SHP77 (cell line): ENCODE data around the gene LMTK3.
"Not testable (repeated sequence)": the region's sequence is repeated elsewhere in the genome, so short reads cannot be mapped to it uniquely, and the experiment has no call there.

ENCODE experiments used
- DNase-seq, 2 experiments: peaks; one replicate each; lab custom pipeline; 2025; lab: John Stamatoyannopoulos, UW

Gene LMTK3

GRCh38 chr19:48538057-48538456 is 26.4 kb upstream of the LMTK3 start:
- not testable (repeated sequence) for DNase-seq

- DNase-seq: no peak
Observed at GRCh38 chr19:48537541-48537940, 25.9 kb upstream of the LMTK3 start.

- DNase-seq: no peak
Observed at GRCh38 chr19:48533770-48534169, 22.1 kb upstream of the LMTK3 start.

GRCh38 chr19:48530770-48531169 is 19.1 kb upstream of the LMTK3 start:
- DNase-seq: no peak

- no peak for DNase-seq
Observed at GRCh38 chr19:48530066-48530720, 18.6 kb upstream of the LMTK3 start.

GRCh38 chr19:48529156-48529555 is 17.5 kb upstream of the LMTK3 start:
- DNase-seq: no peak

- no peak for DNase-seq
Observed at GRCh38 chr19:48524732-48525131, 13.1 kb upstream of the LMTK3 start.

- DNase-seq: no peak
Observed at GRCh38 chr19:48524221-48524620, 12.6 kb upstream of the LMTK3 start.

- no peak for DNase-seq
Observed at GRCh38 chr19:48520134-48520533, 8.5 kb upstream of the LMTK3 start.

GRCh38 chr19:48519426-48519825 is 7.8 kb upstream of the LMTK3 start:
- DNase-seq: not testable (repeated sequence)

- no peak for DNase-seq
Observed at GRCh38 chr19:48518207-48518606, 6.6 kb upstream of the LMTK3 start.

- no peak for DNase-seq
Observed at GRCh38 chr19:48516536-48516935, 4.9 kb upstream of the LMTK3 start.

GRCh38 chr19:48514123-48514458 is 2.5 kb upstream of the LMTK3 start:
- no peak for DNase-seq

GRCh38 chr19:48513289-48514122 is 1.9 kb upstream of the LMTK3 start:
- peak; percentile 73 to 85 for DNase-seq

GRCh38 chr19:48512504-48513288 is 1.1 kb upstream of the LMTK3 start:
- DNase-seq: no peak

GRCh38 chr19:48511321-48511731 is 309 bp downstream of the LMTK3 start:
- no peak for DNase-seq

- DNase-seq: peak; percentile 54 to 66
Observed at GRCh38 chr19:48510421-48511268, 990 bp downstream of the LMTK3 start.

- DNase-seq: no peak
Observed at GRCh38 chr19:48509467-48510194, 2.0 kb downstream of the LMTK3 start.

- no peak for DNase-seq
Observed at GRCh38 chr19:48508729-48509411, 2.8 kb downstream of the LMTK3 start.

GRCh38 chr19:48507911-48508439 is 3.7 kb downstream of the LMTK3 start:
- no peak for DNase-seq
